Adrenal gland (tissue), 12 donors: ENCODE data around the gene CDYL. TPM values are rescaled to one million over a fixed set of nuclear protein-coding genes. Genes with fewer than 3 reads are reported as not detected.

Source experiments
- DNase-seq, 7 donors: peaks; one replicate each; pipeline ENCODE4 v3.0.0-alpha.2; 2019 to 2020
- H3K27ac ChIP-seq, 5 donors: fragments of 200-600 bp; sonication (generic) in 4 of 5; 1 replicate in 3 of 5; 2 replicates in 2 of 5; pipeline versions ENCODE4 v1.5.1 to v1.8.0; 2016 to 2020; ENCODE audit warnings: mild to moderate bottlenecking in 1 of 5
- H3K27me3 ChIP-seq: fragments of 200-600 bp; 2 replicates; pipeline ENCODE4 v1.8.0; 2021
- H3K36me3 ChIP-seq, 2 donors: fragments of 200-600 bp; replicated peaks in 1 of 2; 1 replicate in 1 of 2; 2 replicates in 1 of 2; pipeline versions ENCODE4 v1.5.1 to v1.8.0; 2018 to 2022
- H3K4me1 ChIP-seq, 2 donors: fragments of 200-600 bp; replicated peaks in 1 of 2; 1 replicate in 1 of 2; 2 replicates in 1 of 2; pipeline versions ENCODE4 v1.5.1 to v1.8.0; 2018 to 2021
- H3K4me3 ChIP-seq, 4 donors: fragments of 200-600 bp; sonication (generic) in 3 of 4; one replicate each; pipeline ENCODE4 v1.5.1; 2016 to 2018
- H3K9me3 ChIP-seq, 3 donors: fragments of 200-600 bp; sonication (generic) in 1 of 3; replicated peaks in 1 of 3; 1 replicate in 2 of 3; 2 replicates in 1 of 3; pipeline versions ENCODE4 v1.5.1 to v1.8.0; 2016 to 2021
- CTCF ChIP-seq, 6 experiments: fragments of 450-650 bp in 4 of 6; fragments of 200-600 bp in 2 of 6; sonication (generic) in 1 of 6; IDR thresholded peaks; 1 replicate in 5 of 6; 2 replicates in 1 of 6; pipeline versions ENCODE4 v1.5.1 to v1.8.0; 2016 to 2021; ENCODE audit warnings: antibody characterized with exemption in 6 of 6, mild to moderate bottlenecking in 2 of 6, moderate library complexity in 1 of 6
- POLR2A ChIP-seq, 2 donors: fragments of 450-650 bp; IDR thresholded peaks; one replicate each; pipeline ENCODE4 v1.6.1; 2017; ENCODE audit warnings: antibody characterized with exemption in 2 of 2, mild to moderate bottlenecking in 2 of 2, moderate library complexity in 1 of 2
- WGBS, 4 donors: extraction: QIAGEN DNeasy Blood & Tissue Kit in 2 of 4; methylation state at CpG; one replicate each; pipeline versions ENCODE4 v1.1.5 to v1.1.7; 2013 to 2017; 5-methylcytosine and 5-hydroxymethylcytosine counted together
- intact Hi-C, 2 donors: fragments of 100-400 bp; cut with DNase I; formaldehyde crosslinking; loops; one replicate each; pipeline versions ENCODE4 v1.14.1 to v1.15.0; 2022 to 2023
- polyA plus RNA-seq, 3 donors: library from polyadenylated mRNA; stranded (reverse); fragments of 200-250 nt in 2 of 3; fragments of 350-450 nt in 1 of 3; fragmentation: Illumina TruSeq in 1 of 3; extraction: RNeasy Lipid Tissue Mini Kit (QIAGEN cat#74804) in 1 of 3; gene quantifications; one replicate each; pipeline ENCODE4 v1.2.3, GENCODE V29; 2013 to 2014
- total RNA-seq, 9 donors: library from RNA; depleted of rRNA in 4 of 9; stranded (reverse); fragments of >200 nt in 4 of 9; fragments of 120-200 nt in 1 of 9; fragmentation: NEBNext Ultra II Directional in 1 of 9; extraction: Animal tissue kit (Norgen Biotek cat#: 25700) in 1 of 9; gene quantifications; one replicate each; pipeline versions ENCODE4 v1.1.0 to v1.2.4, GENCODE V29; 2013 to 2023
- donor health status: healthy with polysubstance abuse.
- donor health status: Bipolar disorder and iron deficiency.
- donor health status: DM: yes; HTN: yes; CAD: no.
- donor health status: DM: no; HTN: no; CAD: no.
- donor health status: DM: no; HTN: no; CAD: no.
- donor health status: DM: yes; HTN: yes; CAD: no.

CDYL gene
- total and polyA plus RNA-seq, 12 donors = 3.3 to 47.1 (median 24.8) TPM

DNA sequence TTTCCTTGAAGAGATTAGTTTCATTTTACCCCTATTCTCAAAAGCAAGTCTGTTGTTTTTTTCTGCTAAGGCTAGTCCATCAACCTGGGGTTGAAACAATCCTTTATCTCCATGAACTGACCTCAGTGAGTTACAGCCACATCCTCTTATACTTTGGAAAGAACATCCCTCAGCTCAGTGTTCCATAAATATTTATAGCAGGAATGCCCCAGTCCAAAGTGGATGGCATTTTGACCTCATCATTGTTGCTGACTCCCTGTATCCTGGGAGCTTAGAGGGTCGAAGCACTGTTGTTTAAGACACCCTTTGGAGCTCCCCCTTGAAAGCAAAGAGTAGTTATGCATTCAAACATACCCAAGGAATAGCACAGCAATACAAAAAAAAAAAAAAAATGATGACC, 16.2 kb upstream of the CDYL start:
- Histone ChIP-seq H3K4me3 (no peak overlapping the region), H3K27me3 (no peaks in the 10 kb centered on the region), H3K4me1 (no peaks in the 10 kb centered on the region), H3K9me3 (no peaks in the 10 kb centered on the region), H3K36me3 (no peaks in the 10 kb centered on the region), H3K27ac (no peak overlapping the region)
- WGBS, 4 donors = 63 to 70% (median 67%) methylated on average over 1 of the region's 1 CpG
- intact Hi-C loops = no loop called here
- DNase-seq = no peak
- no peak for TF ChIP-seq CTCF (IDR thresholded peaks at IDR 0.05)

DNA sequence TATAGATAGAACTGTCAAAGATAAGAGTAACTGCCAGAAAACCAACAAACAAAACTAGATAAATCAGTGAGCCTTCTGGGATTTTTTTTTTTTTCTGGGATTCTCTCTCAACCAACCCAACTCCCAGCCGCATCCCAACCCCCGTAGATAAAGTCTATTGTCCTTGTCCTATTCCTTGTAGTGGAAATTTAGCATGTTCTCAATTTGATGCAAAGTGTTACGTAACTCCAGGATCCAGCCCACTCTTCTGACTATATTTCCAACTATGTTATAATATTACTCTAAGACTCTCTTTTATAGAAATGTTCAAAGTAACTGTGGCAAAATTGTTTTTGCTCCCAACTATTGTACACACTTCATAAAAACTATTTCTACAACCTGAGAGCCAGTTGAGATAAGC, 15.4 kb upstream of the CDYL start:
- no peaks in the 10 kb centered on the region for H3K27me3 ChIP-seq
- H3K27ac ChIP-seq = no peak overlapping the region
- intact Hi-C loops = no loop called here
- no peaks in the 10 kb centered on the region for H3K4me1 ChIP-seq
- WGBS, 4 donors = 70 to 80% (median 75%) methylated on average over 3 of the region's 3 CpGs
- no peaks in the 10 kb centered on the region for H3K36me3 ChIP-seq
- DNase-seq = no peak
- no peak overlapping the region for H3K4me3 ChIP-seq
- H3K9me3 ChIP-seq = no peaks in the 10 kb centered on the region
- TF ChIP-seq CTCF (IDR thresholded peaks at IDR 0.05) (no peak), POLR2A (IDR thresholded peaks at IDR 0.05) (no peak)

- Histone ChIP-seq H3K27ac (no peak overlapping the region), H3K36me3 (no peaks in the 10 kb centered on the region)
These were observed 13.9 kb upstream of the CDYL start for GRCh38 chr6:4762294-4762693.

DNA sequence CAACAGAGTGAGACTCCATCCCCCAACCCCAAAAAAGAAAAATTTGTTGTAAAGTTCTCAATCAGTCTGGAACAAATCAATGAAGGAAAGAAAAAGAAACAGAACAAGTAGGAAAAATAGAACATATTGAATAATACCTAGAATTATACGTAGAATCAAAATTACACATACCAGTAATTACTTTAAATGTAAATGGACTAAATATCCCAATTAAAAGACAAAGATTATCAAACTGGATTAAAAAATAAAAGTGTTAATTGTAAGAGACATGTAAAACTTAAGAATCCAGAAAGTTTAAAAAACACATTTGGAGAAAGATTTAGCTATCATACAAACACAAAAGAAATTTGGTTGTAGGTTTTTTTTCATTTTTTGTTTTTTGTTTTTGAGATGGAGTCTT, 12.3 kb upstream of the CDYL start:
- no peak for DNase-seq
- WGBS, 4 donors = 83 to 94% (median 88%) methylated on average over 1 of the region's 1 CpG
- no peaks in the 10 kb centered on the region for H3K36me3 ChIP-seq
- H3K27me3 ChIP-seq = no peaks in the 10 kb centered on the region
- H3K4me1 ChIP-seq = no peaks in the 10 kb centered on the region
- TF ChIP-seq CTCF (IDR thresholded peaks at IDR 0.05) (no peak), POLR2A (IDR thresholded peaks at IDR 0.05) (no peak)
- H3K9me3 ChIP-seq = no peaks in the 10 kb centered on the region
- no peak overlapping the region for H3K27ac ChIP-seq
- intact Hi-C loops = no loop called here
- no peak overlapping the region for H3K4me3 ChIP-seq

More at GRCh38 chr6:4762294-4762693, 13.9 kb upstream of the CDYL start:
- DNase-seq = no peak
- Histone ChIP-seq H3K4me1 (no peaks in the 10 kb centered on the region), H3K27me3 (no peaks in the 10 kb centered on the region), H3K4me3 (no peak overlapping the region), H3K9me3 (no peaks in the 10 kb centered on the region)
- TF ChIP-seq CTCF (IDR thresholded peaks at IDR 0.05) (no peak), POLR2A (IDR thresholded peaks at IDR 0.05) (no peak)
- intact Hi-C loops = no loop called here
